Measurements from ENCODE around the gene AICDA.
A peak's percentile ranks its signal among the peaks of the same experiment; 100 is the strongest.

Gene AICDA

DNA sequence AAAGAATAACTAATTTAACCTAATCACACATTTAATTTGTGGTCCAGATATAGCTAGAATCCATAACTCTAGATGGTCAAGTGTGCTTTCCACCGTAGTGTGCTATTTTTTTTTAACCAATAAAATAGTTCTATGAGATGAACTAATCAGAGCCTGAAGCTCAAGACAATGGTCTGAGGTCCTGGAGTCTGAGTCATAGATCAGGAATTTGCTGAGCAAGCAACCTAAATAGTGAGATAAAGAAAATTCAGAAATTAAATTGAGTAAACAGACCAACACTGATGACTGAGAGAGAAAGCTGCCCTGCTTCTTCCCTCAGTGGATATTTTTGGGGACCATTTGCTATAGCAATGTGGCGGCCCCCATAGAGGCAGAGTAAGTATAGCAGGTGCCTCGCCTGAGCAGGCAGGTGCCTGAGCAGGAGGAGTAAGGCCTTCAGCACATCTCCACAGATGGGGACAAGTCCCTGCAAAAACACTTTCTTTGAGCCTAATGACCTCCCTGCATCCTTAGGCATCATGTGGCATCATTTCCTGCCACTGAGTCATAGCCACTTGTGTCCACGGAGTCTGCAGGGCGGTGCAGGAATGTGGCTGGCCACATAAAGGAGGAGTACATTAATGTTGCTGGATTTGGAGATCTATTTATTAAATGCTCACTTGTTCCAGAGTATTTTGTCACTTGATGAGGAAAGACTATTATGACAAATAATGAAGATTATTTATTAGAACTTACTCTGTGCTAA lies 58.0 kb downstream of the AICDA start:
- DNase-seq = peak; percentile 20

DNA sequence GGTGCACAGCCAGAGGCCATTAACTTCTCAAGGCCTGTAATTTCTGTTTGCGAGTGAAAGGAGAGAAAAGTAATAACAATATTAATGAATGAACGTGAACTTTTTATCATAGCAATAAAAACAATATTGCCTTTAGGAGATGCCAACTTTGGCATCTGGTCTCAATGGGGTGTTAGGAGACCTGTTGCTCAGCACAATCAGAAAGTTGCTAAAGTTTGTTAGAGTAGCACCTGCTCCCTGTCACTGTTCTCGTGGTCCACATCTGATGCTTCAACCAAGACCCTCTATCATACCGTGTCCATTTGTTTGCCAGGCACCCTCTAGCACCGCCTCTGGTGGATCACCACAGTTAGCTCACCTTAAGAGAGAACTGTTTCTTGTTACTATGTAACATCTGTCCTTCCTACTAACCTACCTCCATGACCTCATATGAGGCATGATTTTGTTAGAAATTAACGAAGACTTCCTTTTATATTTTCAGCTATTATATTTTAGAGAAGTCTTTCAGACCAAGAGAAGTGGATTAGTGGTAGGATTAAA lies 59.5 kb downstream of the AICDA start:
- DNase-seq = no peak

Data from HCEC 1CT (cell line).